Hepatocyte (in vitro differentiated cells): ENCODE measurements around the gene OTOGL.

ENCODE experiments used
- EZH2 ChIP-seq: fragments of 200-600 bp; sonication (generic); IDR thresholded peaks from 2 replicates; pipeline ENCODE4 v1.6.1; 2016; ENCODE audit warnings: antibody characterized with exemption, mild to moderate bottlenecking, borderline replicate concordance
- EZH2phosphoT487 ChIP-seq: fragments of 200-600 bp; sonication (generic); IDR thresholded peaks from one replicate; pipeline ENCODE4 v1.6.1; 2018; ENCODE audit warnings: antibody characterized with exemption, mild to moderate bottlenecking, low read depth, moderate library complexity; ENCODE audit not compliant: unreplicated experiment, severe bottlenecking
- TF ChIP-seq, protein P1 (sequence below): fragments of 200-600 bp; sonication (generic); IDR thresholded peaks from 2 replicates; pipeline ENCODE4 v1.5.1; 2016; ENCODE audit warnings: antibody characterized with exemption, mild to moderate bottlenecking; ENCODE audit not compliant: poor library complexity

DNA sequence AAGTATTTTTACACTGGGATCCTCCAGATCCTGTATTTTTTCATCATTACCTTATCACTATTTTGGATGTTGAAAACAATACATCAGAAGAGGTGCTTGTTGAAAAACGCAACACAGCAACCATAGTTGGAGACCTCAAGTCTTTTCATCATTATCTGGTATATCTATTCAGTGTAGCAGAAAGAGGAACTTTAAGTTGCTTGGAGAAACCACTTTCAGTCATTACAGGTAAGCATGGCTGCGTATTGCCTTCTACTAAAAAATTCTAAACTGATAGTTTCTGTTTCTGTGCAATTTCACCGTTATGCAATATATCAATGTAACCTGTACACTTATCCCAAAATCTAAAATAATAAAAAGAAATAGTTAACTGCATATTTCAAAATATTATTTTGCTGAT, 312.4 kb downstream of the OTOGL start:
- TF ChIP-seq, protein P1, sequence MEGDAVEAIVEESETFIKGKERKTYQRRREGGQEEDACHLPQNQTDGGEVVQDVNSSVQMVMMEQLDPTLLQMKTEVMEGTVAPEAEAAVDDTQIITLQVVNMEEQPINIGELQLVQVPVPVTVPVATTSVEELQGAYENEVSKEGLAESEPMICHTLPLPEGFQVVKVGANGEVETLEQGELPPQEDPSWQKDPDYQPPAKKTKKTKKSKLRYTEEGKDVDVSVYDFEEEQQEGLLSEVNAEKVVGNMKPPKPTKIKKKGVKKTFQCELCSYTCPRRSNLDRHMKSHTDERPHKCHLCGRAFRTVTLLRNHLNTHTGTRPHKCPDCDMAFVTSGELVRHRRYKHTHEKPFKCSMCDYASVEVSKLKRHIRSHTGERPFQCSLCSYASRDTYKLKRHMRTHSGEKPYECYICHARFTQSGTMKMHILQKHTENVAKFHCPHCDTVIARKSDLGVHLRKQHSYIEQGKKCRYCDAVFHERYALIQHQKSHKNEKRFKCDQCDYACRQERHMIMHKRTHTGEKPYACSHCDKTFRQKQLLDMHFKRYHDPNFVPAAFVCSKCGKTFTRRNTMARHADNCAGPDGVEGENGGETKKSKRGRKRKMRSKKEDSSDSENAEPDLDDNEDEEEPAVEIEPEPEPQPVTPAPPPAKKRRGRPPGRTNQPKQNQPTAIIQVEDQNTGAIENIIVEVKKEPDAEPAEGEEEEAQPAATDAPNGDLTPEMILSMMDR: no peak
- TF ChIP-seq EZH2phosphoT487 (no peak), EZH2 (no peak)
